ENCODE results near the gene PTGDR.

- TF ChIP-seq CTCF (conservative IDR thresholded peaks at IDR 0.05 in 1 of 2, IDR thresholded peaks at IDR 0.05 in 1 of 2; ENCODE audit: low read depth in 1 of 2, low read length in 2 of 2) (no peak), EZH2 (IDR thresholded peaks at IDR 0.05; ENCODE audit: low read length, missing control alignments) (no peak)
Measured at GRCh38 chr14:52220924-52221811, 46.3 kb upstream of the PTGDR start.

Measured in fibroblast of lung (primary cell).